Loucy (cell line): ENCODE data around the gene SLC29A2.

Source experiments
- CTCF ChIP-seq: fragments of 200-600 bp; sonication (generic); conservative IDR thresholded peaks from 2 replicates; pipeline ENCODE4 v1.5.1; 2014; ENCODE audit warnings: mild to moderate bottlenecking, antibody characterized with exemption, low read length
- EZH2phosphoT487 ChIP-seq: fragments of 200-600 bp; IDR thresholded peaks from 2 replicates; pipeline ENCODE4 v1.6.1; 2018; ENCODE audit warnings: antibody characterized with exemption, mild to moderate bottlenecking, moderate library complexity, borderline replicate concordance

DNA sequence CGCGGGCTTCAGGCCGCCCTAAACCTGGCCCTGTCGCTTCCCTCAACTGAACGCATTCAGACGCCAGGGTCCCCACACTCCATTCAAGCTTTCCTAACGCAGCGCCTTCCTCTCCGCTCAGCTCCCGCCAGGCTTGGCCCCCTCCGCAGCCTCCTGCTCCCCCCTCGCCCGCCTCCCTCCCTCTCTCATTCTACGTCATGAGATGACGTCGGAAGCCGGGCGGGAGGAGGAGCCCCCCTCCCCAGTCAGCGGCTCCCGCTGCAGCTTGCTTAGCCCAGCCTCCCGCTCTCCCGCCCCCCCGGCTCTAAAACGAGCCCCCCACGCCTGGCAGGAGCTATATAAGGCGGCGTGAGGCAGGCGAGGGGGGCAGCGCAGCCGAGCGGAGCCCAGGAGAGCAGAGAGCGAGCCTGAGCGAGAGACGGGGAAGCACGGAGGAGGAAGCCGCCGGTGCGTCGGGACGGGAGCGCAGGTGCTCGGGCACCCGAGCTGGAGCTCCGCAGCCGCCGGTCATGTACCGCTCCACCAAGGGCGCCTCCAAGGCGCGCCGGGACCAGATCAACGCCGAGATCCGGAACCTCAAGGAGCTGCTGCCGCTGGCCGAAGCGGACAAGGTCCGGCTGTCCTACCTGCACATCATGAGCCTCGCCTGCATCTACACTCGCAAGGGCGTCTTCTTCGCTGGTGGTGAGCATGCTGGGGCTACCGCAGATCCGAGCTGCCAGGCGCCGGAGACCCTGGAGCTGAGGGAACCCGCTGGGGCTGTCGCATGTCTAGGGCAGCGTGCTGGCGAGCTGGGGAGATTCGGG lies 49.3 kb upstream of the SLC29A2 start, which contains the start of gene NPAS4:
- TF ChIP-seq CTCF = no peak
- TF ChIP-seq EZH2phosphoT487 = no peak
